ENCODE data around the gene PLIN5. TPM values are rescaled to one million over a fixed set of nuclear protein-coding genes. Genes with fewer than 3 reads are reported as not detected.
"Not testable (repeated sequence)": the region's sequence is repeated elsewhere in the genome, so short reads cannot be mapped to it uniquely, and the experiment has no call there.

PLIN5 gene
- polyA plus RNA-seq, 3 donors = 3.3 to 8.0 (median 7.7) TPM

- DNase-seq = no peak
These were observed 36.4 kb upstream of the PLIN5 start for GRCh38 chr19:4571305-4571917.

GRCh38 chr19:4570916-4571304, 35.9 kb upstream of the PLIN5 start:
- no peak for DNase-seq

- DNase-seq = no peak
These were observed 35.4 kb upstream of the PLIN5 start for GRCh38 chr19:4570402-4570801.

- DNase-seq = no peak
These were observed 33.9 kb upstream of the PLIN5 start for GRCh38 chr19:4568886-4569285.

- no peak for DNase-seq
These were observed 32.6 kb upstream of the PLIN5 start for GRCh38 chr19:4567584-4568071.

- DNase-seq = no peak
These were observed 31.5 kb upstream of the PLIN5 start for GRCh38 chr19:4566402-4567051.

GRCh38 chr19:4563562-4563961, 28.5 kb upstream of the PLIN5 start:
- not testable (repeated sequence) for DNase-seq

GRCh38 chr19:4562085-4562484, 27.1 kb upstream of the PLIN5 start:
- DNase-seq = not testable (repeated sequence)

GRCh38 chr19:4559569-4559968, 24.5 kb upstream of the PLIN5 start, which contains the start of gene SEMA6B:
Gene SEMA6B (minus strand): TSS chr19:4559684. CDS start chr19:4558457, 1,227 bp downstream.
- no peak for DNase-seq

- no peak for DNase-seq
These were observed 23.2 kb upstream of the PLIN5 start for GRCh38 chr19:4557971-4558941.

- no peak for DNase-seq
These were observed 22.3 kb upstream of the PLIN5 start for GRCh38 chr19:4557144-4557970.

GRCh38 chr19:4556597-4557127, 21.6 kb upstream of the PLIN5 start:
- DNase-seq = no peak

- DNase-seq = no peak
These were observed 20.9 kb upstream of the PLIN5 start for GRCh38 chr19:4555657-4556561.

GRCh38 chr19:4554717-4555116, 19.7 kb upstream of the PLIN5 start:
- no peak for DNase-seq

GRCh38 chr19:4553775-4554174, 18.8 kb upstream of the PLIN5 start:
- DNase-seq = no peak

GRCh38 chr19:4553092-4553695, 18.2 kb upstream of the PLIN5 start:
- DNase-seq = no peak

- no peak for DNase-seq
These were observed 17.4 kb upstream of the PLIN5 start for GRCh38 chr19:4552525-4552819.

- no peak for DNase-seq
These were observed 15.5 kb upstream of the PLIN5 start for GRCh38 chr19:4550479-4551050.

- DNase-seq = no peak
These were observed 15.0 kb upstream of the PLIN5 start for GRCh38 chr19:4550018-4550417.

GRCh38 chr19:4548238-4548584, 13.2 kb upstream of the PLIN5 start:
- DNase-seq = no peak

Data from renal pelvis (tissue), 4 donors.